OCI-LY3 (cell line): ENCODE measurements around the gene ARHGAP22.

Experiments used
- EZH2phosphoT487 ChIP-seq: fragments of 200-600 bp; shearing (Covaris generic); IDR thresholded peaks from 2 replicates; pipeline ENCODE4 v1.6.1; 2018; ENCODE audit warnings: antibody characterized with exemption, mixed run types, low read depth
- TF ChIP-seq, protein P1 (sequence below): fragments of 200-600, 300-600 bp; sonication (generic); IDR thresholded peaks from 2 replicates; pipeline ENCODE4 v1.5.1; 2014; ENCODE audit warnings: antibody characterized with exemption, low read length, low read depth

DNA sequence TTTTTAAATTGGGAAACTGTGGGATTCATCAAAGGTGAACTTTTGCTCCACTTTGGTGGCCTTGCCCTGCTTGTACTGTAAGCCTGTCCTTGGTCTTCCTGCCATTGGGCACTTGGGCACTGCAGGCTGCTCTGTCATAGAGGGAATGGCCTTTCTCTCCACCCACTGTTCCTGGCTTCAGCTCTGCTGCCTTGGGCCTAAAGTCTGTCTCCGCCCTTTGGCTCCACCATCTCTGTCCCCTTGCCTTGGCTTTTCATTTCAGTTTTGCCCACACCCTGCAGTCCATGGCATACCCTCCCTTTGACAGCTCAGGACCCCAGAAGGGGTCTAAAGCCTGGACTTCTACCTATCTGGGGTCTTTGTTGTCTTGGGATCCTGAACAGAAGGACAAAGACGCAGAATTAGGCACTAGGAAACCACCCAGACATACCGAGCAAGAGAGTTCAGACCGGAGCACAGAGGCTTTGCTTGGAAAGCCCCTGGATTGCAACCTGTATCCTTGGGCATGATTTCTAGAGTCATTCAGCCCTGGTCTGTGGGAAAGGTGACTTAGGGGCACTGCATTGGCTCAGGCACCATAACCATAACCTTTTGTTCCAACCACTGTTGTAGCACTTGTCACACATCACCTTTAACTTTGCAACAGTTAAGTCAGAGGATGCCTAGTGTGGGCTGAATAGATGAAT, 5.2 kb upstream of the ARHGAP22 start:
- TF ChIP-seq, protein P1, sequence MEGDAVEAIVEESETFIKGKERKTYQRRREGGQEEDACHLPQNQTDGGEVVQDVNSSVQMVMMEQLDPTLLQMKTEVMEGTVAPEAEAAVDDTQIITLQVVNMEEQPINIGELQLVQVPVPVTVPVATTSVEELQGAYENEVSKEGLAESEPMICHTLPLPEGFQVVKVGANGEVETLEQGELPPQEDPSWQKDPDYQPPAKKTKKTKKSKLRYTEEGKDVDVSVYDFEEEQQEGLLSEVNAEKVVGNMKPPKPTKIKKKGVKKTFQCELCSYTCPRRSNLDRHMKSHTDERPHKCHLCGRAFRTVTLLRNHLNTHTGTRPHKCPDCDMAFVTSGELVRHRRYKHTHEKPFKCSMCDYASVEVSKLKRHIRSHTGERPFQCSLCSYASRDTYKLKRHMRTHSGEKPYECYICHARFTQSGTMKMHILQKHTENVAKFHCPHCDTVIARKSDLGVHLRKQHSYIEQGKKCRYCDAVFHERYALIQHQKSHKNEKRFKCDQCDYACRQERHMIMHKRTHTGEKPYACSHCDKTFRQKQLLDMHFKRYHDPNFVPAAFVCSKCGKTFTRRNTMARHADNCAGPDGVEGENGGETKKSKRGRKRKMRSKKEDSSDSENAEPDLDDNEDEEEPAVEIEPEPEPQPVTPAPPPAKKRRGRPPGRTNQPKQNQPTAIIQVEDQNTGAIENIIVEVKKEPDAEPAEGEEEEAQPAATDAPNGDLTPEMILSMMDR: no peak
- TF ChIP-seq EZH2phosphoT487: no peak
